WI38 (cell line): ENCODE measurements around the gene WASL.
"Not testable (repeated sequence)": the region's sequence is repeated elsewhere in the genome, so short reads cannot be mapped to it uniquely, and the experiment has no call there.

Experiments
- H3K4me3 ChIP-seq: 2 replicates; pipeline ENCODE4 v1.5.1; 2011; ENCODE audit warnings: low read depth, mild to moderate bottlenecking, control low read depth, low read length
- TF ChIP-seq, protein P1 (sequence below): IDR thresholded peaks from 2 replicates; pipeline ENCODE4 v1.5.1; 2012; ENCODE audit warnings: low read depth, mild to moderate bottlenecking, control low read depth, low read length

WASL gene

DNA sequence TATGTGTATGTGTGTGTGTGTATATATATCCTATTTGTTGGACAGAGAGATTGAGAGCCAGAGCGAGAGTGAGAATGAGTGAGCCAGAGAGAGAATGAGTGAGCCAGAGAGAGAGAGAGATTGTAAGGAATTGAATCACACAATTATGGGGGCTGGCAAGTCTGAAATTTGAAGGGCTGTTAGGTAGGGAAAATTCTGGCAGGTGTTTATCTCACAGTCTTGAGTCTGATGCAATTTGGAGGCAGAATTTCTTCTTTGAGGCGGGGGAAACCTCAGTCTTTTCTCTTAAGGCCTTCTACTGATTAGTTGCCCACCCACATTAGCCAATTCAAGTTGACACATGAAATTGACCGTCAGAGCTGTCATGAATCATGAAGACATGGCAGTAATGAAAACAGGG is 41.0 kb upstream of the WASL start:
- no peak overlapping the region for H3K4me3 ChIP-seq
- TF ChIP-seq, protein P1, sequence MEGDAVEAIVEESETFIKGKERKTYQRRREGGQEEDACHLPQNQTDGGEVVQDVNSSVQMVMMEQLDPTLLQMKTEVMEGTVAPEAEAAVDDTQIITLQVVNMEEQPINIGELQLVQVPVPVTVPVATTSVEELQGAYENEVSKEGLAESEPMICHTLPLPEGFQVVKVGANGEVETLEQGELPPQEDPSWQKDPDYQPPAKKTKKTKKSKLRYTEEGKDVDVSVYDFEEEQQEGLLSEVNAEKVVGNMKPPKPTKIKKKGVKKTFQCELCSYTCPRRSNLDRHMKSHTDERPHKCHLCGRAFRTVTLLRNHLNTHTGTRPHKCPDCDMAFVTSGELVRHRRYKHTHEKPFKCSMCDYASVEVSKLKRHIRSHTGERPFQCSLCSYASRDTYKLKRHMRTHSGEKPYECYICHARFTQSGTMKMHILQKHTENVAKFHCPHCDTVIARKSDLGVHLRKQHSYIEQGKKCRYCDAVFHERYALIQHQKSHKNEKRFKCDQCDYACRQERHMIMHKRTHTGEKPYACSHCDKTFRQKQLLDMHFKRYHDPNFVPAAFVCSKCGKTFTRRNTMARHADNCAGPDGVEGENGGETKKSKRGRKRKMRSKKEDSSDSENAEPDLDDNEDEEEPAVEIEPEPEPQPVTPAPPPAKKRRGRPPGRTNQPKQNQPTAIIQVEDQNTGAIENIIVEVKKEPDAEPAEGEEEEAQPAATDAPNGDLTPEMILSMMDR, result no peak

DNA sequence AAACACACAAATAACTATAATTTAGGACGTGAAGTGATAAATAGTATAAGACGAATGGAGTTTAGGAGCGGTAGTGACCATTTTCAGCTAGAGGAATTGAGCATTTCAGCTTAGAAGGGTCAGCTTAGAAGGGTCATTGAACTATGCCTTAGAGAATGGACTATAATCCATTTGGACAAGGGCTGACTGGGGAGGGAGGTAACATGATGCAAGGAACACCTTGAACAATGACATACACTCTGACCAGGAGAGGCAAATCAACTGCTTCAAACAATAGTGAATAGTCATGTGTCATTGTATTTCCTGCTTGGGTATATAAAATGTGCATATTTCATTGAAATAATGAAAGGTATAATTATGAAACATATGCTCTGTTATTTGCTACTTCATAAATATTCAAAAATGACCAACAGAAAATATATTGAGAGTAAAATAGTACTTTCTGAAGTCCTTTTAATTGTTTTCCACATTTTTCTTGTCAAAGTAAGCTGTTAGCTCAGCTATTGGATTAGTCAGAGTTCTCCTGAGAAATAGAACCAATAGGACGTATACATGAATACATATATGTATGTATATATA is 40.5 kb upstream of the WASL start:
- no peak overlapping the region for H3K4me3 ChIP-seq
- TF ChIP-seq, protein P1, result no peak

DNA sequence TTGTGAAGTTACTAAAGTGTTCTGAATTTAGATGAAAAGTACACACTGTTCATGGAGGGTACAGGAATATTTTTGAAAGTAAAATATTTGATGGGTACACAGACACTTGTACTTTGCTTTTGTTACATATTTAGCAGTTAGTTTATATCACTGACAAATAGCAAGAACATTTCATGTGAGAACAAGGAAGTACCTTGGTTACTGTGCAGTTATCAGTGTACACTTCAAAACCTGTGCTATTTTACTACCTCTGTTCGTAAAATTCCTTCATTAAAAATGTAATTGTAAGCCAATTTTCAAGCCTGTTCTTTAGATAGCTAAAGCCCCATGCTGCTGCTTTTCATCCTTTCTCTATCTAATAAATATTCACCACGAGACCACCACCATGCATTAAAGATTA is 39.8 kb upstream of the WASL start:
- TF ChIP-seq, protein P1, result no peak
- no peak overlapping the region for H3K4me3 ChIP-seq

DNA sequence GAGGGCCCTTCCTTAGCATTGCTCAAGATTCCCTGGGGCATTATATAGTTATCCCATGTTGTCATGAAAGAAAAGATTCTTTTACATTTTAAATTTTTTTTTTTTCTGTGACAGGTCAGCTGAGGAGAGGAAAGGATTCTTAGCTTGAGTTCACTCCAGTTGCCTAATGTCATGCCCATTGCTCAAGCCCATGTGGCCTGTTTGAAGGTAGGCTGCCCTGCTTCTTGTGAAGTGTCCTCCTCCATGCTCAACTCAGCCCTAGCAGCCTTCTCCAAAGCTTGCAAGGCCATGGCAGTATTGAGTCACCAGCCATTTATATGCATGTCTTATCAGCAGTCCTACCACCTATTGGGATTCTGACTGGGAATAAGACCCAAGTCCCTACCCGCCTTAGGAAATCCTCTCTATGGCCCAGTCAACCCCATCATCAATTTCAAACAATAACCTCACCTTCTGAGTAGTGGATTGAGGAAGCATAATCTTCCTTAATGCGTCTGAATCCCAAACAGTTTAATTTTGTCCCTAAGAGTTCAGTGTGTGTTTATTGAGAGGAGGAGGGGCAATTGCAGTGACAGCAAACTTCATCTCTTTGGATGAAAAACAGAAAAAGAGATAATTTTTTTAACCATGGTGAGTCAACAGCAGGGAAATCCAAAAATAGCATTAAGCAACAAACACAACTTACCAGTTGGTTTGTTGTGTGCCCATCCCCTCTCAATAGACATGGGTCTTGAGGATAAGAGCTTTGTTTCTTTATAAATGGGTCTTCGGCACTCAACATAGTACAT is 38.6 kb upstream of the WASL start:
- H3K4me3 ChIP-seq, result no peak overlapping the region
- TF ChIP-seq, protein P1, result no peak

DNA sequence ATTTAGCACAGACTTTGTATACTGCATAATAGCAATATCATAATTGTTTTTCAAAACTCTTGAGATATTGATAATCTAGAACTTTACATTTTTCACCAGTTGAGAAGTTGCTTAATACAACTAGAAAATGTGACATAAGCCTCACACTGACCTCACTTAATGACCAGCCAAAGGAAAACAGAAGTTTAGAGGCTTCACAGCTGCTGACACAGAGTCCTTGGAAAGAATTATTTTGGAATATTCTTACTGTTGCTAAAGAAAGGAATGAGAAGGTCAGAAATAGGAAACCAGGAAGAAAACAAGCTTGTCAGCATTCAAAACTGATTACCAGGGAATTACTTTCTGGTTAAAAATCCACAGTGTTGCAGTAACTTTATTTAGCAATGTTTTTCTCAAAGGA is 35.5 kb upstream of the WASL start:
- H3K4me3 ChIP-seq, result no peak overlapping the region
- TF ChIP-seq, protein P1, result no peak

DNA sequence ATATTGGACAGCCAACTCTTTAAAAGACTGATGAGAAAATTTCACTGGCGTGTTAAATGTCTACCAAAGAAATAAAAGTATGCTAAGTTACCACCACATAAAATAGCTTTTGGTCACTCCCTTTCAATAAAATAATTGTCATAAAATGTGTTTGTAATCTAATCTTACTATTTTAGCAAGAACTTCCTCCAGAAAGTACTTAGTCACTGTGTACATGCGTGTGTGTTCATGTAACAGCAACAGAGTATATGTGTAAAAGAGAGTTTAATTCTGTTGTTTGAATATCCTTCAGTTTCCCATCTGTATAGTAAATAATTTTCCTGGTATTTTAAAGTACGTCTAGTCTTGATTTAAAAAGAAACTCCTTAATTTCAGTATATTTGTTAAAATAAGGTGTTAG is 35.0 kb upstream of the WASL start:
- H3K4me3 ChIP-seq, result no peak overlapping the region
- TF ChIP-seq, protein P1, result no peak

DNA sequence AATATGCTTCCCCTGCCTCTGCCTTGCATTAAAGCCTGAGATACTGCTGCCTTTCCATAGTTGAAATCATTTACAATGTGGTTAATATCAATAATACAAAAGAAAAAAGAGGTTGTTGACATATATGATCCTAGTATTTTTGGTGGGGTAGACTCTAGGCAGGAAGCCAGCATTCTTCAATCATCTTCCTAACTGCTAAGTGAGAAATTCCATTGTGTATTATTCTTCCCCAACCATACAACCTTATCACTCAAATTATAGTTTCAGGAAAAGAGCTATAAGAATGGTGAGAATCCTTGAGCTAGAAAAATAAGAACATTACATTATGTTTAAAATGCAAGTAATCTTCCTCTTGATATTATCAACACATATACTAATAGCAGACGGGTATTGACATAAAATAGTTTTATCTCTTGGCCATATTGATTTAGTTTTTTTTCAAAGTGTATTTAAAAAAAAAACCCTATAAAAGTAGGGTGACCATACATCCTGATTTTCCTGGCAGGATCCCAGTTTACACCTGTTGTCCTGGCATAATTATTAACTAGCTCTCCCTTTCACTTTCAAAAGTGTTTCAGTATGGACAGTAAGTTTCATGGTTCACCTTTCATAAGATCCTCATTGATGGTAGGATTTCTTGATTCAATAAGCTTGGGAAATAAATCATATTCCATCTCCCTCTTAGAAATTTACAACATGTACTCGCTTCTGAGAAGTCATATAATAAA is 33.4 kb upstream of the WASL start:
- H3K4me3 ChIP-seq, result no peak overlapping the region
- TF ChIP-seq, protein P1, result no peak

DNA sequence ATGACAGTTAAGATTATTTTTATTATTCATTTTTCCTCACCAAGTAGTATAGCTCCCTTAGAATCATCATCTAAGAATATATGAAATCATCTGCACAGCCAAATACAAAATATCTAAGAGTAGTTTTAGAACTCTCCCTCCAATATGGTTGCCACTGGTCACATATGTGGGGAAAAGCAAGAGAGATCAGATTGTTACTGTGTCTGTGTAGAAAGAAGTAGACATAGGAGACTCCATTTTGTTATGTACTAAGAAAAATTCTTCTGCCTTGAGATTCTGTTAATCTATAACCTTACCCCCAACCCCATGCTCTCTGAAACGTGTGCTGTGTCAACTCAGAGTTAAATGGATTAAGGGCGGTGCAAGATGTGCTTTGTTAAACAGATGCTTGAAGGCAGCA is 31.7 kb upstream of the WASL start:
- H3K4me3 ChIP-seq, result not testable (repeated sequence)
